Pancreas (tissue), 10 donors: ENCODE data around the gene PRPSAP2. TPM values are rescaled to one million over a fixed set of nuclear protein-coding genes. Genes with fewer than 3 reads are reported as not detected.

ENCODE experiments used
- ATAC-seq, 4 donors: fragments of 200-7000 bp; cut with Tn5 transposase; one replicate each; pipeline versions ENCODE4 v1.8.0 to v1.9.1; 2020; ENCODE audit warnings: mild to moderate bottlenecking in 4 of 4, moderate library complexity in 4 of 4
- DNase-seq, 6 donors: peaks; one replicate each; pipeline ENCODE4 v3.0.0-alpha.2; 2020
- FAIRE-seq: peaks from 2 replicates; lab custom pipeline; 2012; peaks lifted over from hg19 to GRCh38; lab: Jason Lieb, UNC
- H3K27ac ChIP-seq, 4 donors: fragments of 200-600 bp; sonication (generic); 1 replicate in 3 of 4; 2 replicates in 1 of 4; pipeline versions ENCODE4 v1.5.0 to v1.8.0; 2020
- H3K27me3 ChIP-seq, 4 donors: fragments of 200-600 bp; one replicate each; pipeline ENCODE4 v1.8.0; 2021
- H3K36me3 ChIP-seq, 3 donors: fragments of 200-600 bp; sonication (generic) in 1 of 3; one replicate each; pipeline versions ENCODE4 v1.5.0 to v1.8.0; 2020 to 2021
- H3K4me1 ChIP-seq, 3 donors: fragments of 200-600 bp; one replicate each; pipeline ENCODE4 v1.8.0; 2021
- H3K4me3 ChIP-seq, 4 donors: fragments of 200-600 bp; sonication (generic) in 2 of 4; one replicate each; pipeline versions ENCODE4 v1.5.0 to v1.8.0; 2020 to 2021
- H3K9me3 ChIP-seq, 4 donors: fragments of 200-600 bp; one replicate each; pipeline ENCODE4 v1.8.0; 2021
- WGBS, 2 donors: extraction: QIAGEN DNeasy Blood & Tissue Kit; methylation state at CpG; one replicate each; pipeline ENCODE4 v1.1.7; 2013; 5-methylcytosine and 5-hydroxymethylcytosine counted together
- intact Hi-C, 3 donors: fragments of 100-400 bp; cut with DNase I; formaldehyde crosslinking; loops; one replicate each; pipeline versions ENCODE4 v1.11.1 to v1.14.2; 2022
- polyA plus RNA-seq, 2 donors: library from polyadenylated mRNA; stranded (reverse); fragments of 200-250 nt; gene quantifications; one replicate each; pipeline ENCODE4 v1.2.3, GENCODE V29; 2013
- total RNA-seq, 6 donors: library from RNA; stranded (reverse); fragmentation: NEBNext Ultra II Directional in 4 of 6; extraction: Animal tissue kit (Norgen Biotek cat#: 25700) in 4 of 6; gene quantifications; one replicate each; pipeline versions ENCODE4 v1.2.1 to v1.2.4, GENCODE V29; 2021 to 2023
- TF ChIP-seq, protein P1 (sequence below), 4 donors: fragments of 200-600 bp; sonication (generic) in 3 of 4; IDR thresholded peaks; one replicate each; pipeline versions ENCODE4 v1.5.0 to v1.8.0; 2021; ENCODE audit warnings: antibody characterized with exemption in 4 of 4
- donor health status: healthy with polysubstance abuse.
- donor health status: DM: no; HTN: no; CAD: no; lungs with moderate emphysema.
- donor health status: DM: no; HTN: no; CAD: no.
- donor health status: control.
- donor health status: control.
- donor health status: Bipolar disorder and iron deficiency.
- donor health status: DM: yes; HTN: yes; CAD: no.
- donor health status: DM: no; HTN: no; CAD: no.
- donor health status: DM: no; HTN: no; CAD: no.
- donor health status: DM: yes; HTN: yes; CAD: no.

The PRPSAP2 gene
- total and polyA plus RNA-seq, 8 donors = 9.5 to 22.3 (median 15.6) TPM

DNA sequence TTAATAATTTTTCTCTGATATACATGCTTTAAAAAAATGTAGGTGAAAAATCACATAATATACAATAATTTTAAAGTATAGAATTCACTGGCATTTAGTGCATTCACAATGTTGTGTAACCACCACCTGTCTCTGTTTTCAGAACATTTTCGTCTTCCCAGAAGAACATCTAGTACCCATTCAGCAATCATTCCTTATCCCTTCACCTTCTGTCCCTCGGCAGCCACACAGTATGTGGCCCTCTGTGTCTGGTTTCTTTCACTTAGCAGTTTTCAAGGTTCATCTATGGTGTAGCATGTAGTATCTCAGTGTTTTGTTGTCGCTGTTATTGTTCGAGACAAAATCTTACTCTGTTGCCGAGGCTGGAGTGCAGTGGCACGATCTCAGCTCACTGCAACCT, 33.6 kb downstream of the PRPSAP2 start:
- no peaks in the 10 kb centered on the region for H3K9me3 ChIP-seq
- ATAC-seq (no peak), FAIRE-seq (no peak), DNase-seq (no peak)
- no peaks in the 10 kb centered on the region for H3K36me3 ChIP-seq
- no peak overlapping the region for H3K4me3 ChIP-seq
- H3K27ac ChIP-seq = no peak overlapping the region
- 90 to 94% methylated on average over 6 of the region's 6 CpGs for WGBS, 2 donors
- TF ChIP-seq, protein P1, sequence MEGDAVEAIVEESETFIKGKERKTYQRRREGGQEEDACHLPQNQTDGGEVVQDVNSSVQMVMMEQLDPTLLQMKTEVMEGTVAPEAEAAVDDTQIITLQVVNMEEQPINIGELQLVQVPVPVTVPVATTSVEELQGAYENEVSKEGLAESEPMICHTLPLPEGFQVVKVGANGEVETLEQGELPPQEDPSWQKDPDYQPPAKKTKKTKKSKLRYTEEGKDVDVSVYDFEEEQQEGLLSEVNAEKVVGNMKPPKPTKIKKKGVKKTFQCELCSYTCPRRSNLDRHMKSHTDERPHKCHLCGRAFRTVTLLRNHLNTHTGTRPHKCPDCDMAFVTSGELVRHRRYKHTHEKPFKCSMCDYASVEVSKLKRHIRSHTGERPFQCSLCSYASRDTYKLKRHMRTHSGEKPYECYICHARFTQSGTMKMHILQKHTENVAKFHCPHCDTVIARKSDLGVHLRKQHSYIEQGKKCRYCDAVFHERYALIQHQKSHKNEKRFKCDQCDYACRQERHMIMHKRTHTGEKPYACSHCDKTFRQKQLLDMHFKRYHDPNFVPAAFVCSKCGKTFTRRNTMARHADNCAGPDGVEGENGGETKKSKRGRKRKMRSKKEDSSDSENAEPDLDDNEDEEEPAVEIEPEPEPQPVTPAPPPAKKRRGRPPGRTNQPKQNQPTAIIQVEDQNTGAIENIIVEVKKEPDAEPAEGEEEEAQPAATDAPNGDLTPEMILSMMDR (IDR thresholded peaks at IDR 0.05) = no peak
- H3K4me1 ChIP-seq = no peaks in the 10 kb centered on the region
- intact Hi-C loops = no loop called here
- no peaks in the 10 kb centered on the region for H3K27me3 ChIP-seq

DNA sequence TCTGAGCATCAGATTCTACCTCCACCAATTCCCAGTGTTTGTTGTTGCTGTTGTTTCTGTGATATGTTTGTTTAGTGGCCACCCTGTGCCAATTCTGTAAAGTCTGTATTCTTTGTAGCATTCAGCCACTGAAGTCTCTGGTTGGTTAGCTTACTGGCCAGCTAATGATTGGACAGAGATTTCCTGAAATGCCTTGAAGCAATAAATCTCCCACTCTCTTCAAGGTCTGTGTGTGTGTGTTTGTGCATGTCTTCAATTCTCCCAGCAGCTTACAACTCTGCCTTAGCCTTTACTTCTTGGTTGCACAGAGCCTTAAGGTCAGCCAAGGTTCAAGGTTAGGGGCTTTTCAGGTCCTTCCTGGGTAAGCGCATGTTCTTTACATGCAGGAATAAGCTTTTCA, 38.2 kb downstream of the PRPSAP2 start:
- TF ChIP-seq, protein P1 (IDR thresholded peaks at IDR 0.05) = no peak
- H3K36me3 ChIP-seq = no peaks in the 10 kb centered on the region
- DNase-seq (no peak), FAIRE-seq (no peak), ATAC-seq (no peak)
- H3K27ac ChIP-seq = no peak overlapping the region
- H3K27me3 ChIP-seq = no peaks in the 10 kb centered on the region
- no peaks in the 10 kb centered on the region for H3K4me1 ChIP-seq
- intact Hi-C loops = no loop called here
- H3K4me3 ChIP-seq = no peak overlapping the region
- no peaks in the 10 kb centered on the region for H3K9me3 ChIP-seq
- 90 to 100% methylated on average over 1 of the region's 1 CpG for WGBS, 2 donors

DNA sequence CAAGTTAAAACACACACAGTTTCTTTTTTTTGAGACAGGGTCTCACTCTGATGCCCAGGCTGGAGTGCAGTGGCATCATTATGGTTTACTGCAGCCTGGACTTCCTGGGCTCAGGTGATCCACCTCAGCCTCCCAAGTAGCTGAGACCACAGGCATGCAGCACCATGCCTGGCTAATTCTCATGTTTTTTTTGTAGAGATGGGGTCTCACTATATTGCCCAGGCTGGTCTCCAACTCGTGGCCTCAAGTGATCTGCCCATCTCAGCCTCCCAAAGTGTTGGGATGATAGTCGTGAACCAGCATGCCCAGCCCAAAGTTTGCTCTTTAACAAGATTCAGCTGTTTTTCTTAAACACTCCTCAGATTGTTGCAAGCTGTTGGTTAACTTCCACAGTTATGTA, 39.0 kb downstream of the PRPSAP2 start:
- Histone ChIP-seq H3K27ac (no peak overlapping the region), H3K36me3 (no peaks in the 10 kb centered on the region), H3K27me3 (no peaks in the 10 kb centered on the region), H3K4me1 (no peaks in the 10 kb centered on the region), H3K4me3 (no peak overlapping the region), H3K9me3 (no peaks in the 10 kb centered on the region)
- ATAC-seq = no peak
- TF ChIP-seq, protein P1 (IDR thresholded peaks at IDR 0.05) = no peak
- FAIRE-seq = no peak
- DNase-seq = no peak
- intact Hi-C loops = no loop called here
- 87 to 96% methylated on average over 2 of the region's 2 CpGs for WGBS, 2 donors

DNA sequence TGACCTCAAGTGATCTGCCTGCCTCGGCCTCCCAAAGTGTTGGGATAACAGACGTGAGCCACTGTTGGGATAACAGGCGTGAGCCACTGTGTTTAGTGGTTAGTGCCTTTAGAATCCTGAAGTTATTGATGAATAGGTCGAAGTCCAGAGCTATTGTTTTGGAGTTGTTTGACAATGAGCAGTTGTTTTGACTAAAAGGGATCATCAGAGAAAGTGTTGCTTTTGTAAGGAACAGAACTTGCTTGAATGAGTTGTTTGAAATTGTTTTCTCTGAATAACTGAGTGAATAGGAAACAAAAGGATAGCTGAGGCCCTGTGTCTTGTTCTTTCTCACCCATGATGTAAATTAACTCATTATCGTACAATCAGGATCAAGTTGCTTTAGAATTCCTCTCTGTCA, 46.6 kb downstream of the PRPSAP2 start:
- peaks cover 0 to 4% (median 0%) of the 10 kb centered on the region in 3 donors for H3K36me3 ChIP-seq
- no peaks in the 10 kb centered on the region for H3K4me1 ChIP-seq
- no peaks in the 10 kb centered on the region for H3K9me3 ChIP-seq
- 90 to 93% methylated on average over 5 of the region's 5 CpGs for WGBS, 2 donors
- DNase-seq (no peak), ATAC-seq (no peak), FAIRE-seq (no peak)
- no peak overlapping the region for H3K27ac ChIP-seq
- TF ChIP-seq, protein P1 (IDR thresholded peaks at IDR 0.05) = no peak
- intact Hi-C loops = no loop called here
- no peaks in the 10 kb centered on the region for H3K27me3 ChIP-seq
- H3K4me3 ChIP-seq = no peak overlapping the region

DNA sequence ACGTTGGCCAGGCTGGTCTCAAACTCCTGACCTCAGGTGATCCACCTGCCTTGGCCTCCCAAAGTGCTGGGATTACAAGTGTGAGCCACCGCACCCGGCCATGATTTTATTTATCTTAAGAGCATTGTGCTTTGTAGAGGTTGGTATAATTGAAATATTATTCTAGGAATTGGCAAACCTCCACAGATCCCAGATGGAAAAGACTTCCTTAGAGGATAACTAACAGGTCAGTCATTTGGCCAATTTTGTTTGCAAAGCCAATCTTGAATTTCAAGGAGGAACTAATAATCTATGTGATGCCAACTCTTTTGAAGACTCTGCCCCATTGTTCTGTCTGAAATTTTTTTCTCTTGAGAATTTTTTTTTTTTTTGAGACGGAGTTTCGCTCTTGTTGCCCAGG, 47.3 kb downstream of the PRPSAP2 start:
- TF ChIP-seq, protein P1 (IDR thresholded peaks at IDR 0.05) = no peak
- FAIRE-seq = no peak
- ATAC-seq = no peak
- H3K27me3 ChIP-seq = no peaks in the 10 kb centered on the region
- DNase-seq = no peak
- H3K4me1 ChIP-seq = no peaks in the 10 kb centered on the region
- WGBS, 2 donors = 84 to 91% methylated on average over 5 of the region's 5 CpGs
- no peak overlapping the region for H3K27ac ChIP-seq
- intact Hi-C loops = no loop called here
- H3K36me3 ChIP-seq = peaks cover 0 to 4% (median 0%) of the 10 kb centered on the region in 3 donors
- H3K9me3 ChIP-seq = no peaks in the 10 kb centered on the region
- H3K4me3 ChIP-seq = no peak overlapping the region
